Hematopoietic multipotent progenitor cell treated with erythropoietin and hydrocortisone succinate and interleukin-3 and kit ligand, for 4 days (in vitro differentiated cells): Measurements from ENCODE around the gene PREX1.

ENCODE experiments used
- DNase-seq: peaks from one replicate; pipeline ENCODE4 v3.0.0-alpha.2; 2015

The PREX1 gene

DNA sequence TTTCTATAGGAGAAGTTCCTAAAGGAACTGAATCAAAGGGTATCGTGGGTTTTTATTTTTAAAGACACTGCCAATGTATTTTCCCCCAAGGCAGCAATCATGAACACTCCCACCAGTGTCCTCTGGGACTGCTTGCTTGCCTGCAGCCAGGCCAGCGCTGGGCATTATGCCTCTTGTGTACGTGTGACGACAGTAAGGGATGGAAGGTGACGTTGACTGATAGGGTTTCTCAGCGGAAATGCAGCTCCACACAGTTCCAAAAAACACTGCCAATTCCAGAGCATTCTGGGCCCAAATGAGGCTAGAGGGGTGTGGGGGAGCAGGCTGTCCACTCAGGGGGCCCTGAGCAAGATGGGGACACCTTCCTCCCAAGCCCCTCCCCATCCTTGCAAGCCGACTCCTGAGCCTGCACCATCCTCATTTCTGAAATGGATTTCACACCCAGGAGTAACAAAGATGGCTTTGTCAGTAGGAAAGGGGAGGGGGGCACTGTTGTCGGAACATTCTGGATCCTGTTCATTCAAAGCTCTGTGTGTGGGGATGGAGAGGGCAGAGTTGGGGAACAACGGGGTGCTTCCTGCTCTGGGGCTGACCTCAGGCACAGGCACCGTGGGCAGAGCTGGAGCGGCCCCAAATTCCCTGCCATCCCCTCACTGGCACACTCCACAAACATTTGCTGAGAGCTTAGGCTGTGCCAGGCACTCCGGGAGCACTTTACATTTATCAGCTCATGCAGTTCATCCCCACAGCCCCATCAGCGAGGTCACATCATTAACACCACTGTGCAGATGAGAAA, 20.0 kb downstream of the PREX1 start:
- DNase-seq: no peak

DNA sequence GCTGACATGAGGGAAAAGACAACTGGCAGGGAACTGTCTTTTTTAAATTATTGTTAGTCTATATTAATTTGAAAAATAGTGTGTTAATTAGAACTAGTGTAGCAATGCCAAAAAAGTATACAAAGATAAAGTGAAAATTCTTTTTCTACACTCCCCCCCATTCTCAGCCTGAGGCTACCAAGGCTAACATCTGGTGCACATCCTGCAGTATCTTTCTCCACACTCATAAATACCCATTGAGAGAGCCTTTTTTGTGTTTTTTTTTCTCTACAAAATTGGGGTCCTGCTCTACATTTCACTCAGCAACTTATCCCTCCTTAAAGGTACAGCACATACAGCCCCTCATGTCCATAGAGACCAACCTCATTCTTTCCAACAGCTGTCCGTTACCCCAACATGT, 20.7 kb downstream of the PREX1 start:
- no peak for DNase-seq

DNA sequence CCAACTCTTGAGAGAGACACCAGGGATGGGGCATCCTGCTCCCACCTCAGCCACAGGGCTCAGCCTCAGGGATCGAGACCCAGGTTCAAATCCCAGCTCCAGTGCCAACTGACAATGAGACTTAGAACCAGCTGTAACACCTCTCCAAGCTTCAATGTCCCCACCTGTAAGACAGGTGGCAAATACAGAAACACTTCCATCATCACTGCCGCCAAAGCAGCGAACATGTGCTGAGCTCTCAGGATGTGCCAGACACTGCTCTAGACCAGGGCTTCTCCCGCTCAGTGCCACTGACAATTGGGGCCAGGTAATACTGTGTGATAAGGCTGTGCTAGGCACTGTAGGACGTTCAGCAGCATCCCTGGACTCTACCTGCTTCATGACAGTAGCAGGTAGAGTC, 22.1 kb downstream of the PREX1 start:
- DNase-seq: no peak

DNA sequence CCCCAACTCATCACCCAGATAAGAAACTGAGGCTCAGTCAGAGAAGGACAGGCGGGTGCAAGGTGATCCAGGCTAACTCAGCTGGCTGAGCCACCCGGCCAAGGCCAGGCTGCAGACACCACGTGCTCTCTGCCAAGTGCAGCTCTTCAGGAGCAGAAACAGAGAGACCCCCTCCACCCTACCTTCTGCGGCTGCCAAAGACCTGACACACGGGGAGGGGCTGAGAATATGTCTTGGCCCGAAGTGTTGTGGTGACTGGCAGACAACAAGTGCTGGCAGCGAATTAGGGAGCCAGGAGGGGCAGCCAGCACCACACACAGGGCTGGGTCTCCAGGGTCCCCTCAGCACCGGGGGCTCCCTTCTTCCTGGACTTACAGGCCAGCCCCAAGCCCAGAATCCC, 22.5 kb downstream of the PREX1 start:
- no peak for DNase-seq

DNA sequence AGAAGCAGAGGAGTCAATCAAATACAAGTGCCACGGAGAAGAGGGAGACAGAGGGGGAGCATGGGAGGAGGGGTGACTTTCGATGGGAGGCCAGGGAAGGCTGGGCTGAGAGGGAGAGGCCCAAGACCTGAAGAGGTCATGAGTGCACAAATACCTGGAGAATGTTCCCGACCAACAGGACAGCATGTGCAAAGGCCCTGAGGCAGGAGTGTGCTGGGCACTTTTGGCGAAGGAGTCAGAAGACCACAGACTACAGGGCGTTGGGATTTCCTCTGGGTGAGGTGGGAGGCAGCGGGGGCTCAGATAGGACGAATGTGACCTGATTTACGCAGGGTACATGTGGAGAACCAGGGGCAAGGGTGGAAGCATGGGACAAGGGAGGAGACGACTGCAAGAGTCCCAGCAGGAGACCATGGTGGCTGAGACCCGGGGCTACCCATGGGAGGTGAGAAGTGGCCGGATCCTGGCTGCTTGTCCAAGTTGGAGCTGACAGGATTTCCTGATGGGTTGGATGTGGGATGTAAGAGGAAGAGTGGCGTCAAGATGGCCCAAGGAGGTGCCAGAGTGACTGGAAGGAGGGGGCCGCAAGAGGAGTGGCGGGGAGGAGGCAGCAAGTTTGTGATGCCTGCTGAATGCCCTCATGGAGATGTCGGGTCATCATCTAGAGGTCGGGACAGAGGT, 23.4 kb downstream of the PREX1 start:
- no peak for DNase-seq

DNA sequence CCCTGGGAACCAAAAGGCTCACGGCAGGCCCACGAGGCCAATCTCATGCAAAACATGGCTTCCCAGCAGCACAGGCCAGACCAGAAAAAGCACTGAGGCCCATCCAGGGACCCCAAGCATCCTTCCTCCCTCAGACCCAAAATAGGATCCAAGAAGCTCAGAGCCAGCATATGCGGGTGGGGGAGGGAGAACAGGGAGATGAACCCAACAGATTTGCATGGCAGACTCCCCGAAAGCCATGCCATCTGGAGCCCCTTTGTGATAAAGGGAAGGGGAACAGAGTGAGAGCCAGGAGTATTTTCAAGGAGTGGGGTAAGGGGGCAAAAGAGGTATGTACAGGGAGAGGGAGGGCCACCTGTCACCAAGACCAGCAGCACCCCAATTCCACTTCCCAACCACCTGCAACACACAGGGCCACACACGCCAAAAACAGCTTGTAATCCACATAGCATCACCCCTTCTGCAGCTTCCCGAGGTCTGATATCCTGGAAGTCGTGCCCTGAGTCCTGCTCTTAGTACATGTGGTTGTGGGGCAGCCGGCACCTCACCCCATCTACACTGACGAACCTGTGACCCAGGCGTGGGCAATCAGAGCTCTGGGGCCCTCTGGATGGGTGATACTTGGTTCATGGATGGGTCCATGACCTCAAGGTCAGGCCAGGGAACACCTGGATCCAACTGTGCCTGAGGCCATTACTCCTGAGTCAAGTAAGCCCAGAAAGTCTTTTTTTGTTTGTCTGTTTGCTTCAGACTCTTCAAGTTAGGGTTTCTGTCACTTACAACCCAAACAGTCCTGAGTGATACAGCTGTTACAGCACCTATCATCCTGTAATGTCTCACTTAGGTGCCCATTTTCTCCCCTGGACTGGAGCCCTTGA, 24.4 kb downstream of the PREX1 start:
- DNase-seq: no peak

DNA sequence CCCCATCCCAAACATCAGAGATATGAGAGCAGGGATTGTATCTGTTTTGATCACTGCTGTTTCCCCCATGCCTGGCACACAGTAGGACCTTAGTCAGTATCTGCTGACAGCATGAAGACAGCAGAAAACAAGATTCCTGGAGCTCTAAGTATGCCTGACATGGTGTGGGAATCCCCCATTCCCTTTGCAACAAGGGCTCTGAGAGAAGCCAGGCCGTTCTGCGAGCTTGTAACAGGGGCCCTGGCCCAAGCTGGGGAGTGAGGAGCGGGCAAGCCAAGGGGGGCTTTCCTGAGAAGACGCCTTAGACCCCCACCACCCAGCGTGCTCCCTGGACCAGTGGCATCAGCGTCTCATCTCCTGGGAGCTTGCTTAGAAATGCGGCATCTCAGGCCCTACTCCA, 25.2 kb downstream of the PREX1 start:
- DNase-seq: no peak

DNA sequence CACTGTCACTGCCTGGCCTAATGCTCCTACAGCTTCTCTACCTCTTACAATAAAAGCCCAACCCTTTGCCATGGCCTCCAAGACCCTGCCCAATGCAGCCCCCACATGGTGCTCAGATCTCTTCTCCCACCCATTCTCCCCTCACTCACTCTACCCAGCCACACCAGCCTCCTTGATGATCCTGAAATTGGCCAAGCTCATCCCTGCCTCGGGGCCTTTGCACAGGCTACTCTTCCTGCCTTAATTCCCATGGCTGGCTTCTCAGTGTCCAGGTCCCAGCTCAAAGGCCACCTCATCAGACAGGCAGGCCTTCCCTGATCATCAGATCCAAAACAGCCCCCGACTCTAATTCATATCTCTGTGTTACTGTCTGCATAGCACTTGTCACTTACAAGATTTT, 25.6 kb downstream of the PREX1 start:
- no peak for DNase-seq

DNA sequence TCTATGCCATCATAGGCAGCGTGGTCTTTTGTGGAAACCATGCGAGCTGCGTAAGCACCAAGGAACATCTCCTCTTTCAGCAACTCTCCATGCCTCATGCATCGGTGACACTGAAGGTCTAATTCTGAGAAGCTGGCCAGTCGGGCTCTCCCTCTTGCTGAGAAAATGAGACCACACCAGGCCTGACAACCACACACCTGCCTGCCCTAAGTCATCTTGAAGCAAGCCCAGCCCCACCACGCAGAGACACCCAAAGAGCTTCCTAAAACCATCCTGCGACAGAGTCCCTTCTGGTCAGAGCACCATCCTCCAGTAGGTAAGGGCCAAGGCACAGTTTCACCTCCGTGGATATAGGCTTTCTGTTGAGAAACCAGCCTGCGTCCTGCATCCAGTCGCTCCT, 26.6 kb downstream of the PREX1 start:
- no peak for DNase-seq

DNA sequence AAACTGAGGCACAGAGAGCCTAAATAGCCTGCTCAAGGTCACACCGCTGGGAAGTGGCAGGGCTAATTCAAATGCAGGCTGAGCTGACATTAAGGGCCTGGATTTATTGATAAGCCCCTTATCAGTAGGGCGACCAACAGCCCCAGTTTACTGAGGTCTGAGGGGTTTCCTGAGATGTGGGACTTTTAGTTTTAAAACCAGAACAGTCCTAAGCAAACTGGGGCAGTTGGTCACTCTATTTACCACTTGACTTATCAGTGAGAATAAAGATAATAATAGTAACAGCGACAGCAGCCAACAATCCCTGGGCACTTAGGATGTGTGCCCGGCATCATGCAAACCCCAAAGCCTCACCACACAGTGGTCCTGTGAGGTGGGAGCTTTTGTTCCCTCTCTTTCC, 27.6 kb downstream of the PREX1 start:
- DNase-seq: peak; percentile 92

DNA sequence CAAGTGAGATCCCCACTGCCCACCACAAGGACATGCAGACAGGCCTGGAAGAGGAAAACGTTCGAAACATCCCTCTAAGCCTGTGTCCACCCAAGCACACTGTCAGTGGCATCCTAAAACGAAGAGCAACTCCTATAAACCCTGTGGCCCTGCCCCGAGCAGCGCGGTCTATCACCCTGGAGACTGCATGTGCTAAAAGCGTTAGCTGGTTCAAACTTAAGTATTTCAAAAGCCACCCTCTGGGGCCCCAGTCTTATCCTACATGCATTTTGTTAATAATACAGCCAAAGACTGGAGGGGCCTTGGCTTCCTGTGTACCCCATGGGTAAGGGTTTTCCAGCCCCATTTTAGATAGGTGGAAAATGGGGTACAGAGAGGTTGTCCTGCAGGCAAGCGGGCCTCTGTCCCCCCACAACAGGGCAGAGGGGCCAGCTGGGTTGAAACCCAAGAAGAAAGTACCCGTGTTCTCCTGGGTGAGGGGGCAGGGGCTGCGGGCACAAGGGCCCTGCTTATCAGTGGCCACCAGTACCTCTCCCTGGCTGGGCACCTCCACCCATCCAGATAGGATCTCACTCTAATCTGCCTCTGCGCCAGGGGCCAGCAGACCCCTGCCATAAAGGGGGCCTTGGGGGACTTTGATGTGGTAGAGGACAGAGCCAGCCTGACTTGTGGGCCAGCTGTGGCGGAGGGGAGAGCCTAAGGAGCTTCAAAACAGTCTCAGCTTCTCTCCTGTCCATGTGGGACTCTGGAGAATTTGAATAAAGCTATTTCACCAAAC, 28.3 kb downstream of the PREX1 start:
- peak; percentile 85 for DNase-seq

DNA sequence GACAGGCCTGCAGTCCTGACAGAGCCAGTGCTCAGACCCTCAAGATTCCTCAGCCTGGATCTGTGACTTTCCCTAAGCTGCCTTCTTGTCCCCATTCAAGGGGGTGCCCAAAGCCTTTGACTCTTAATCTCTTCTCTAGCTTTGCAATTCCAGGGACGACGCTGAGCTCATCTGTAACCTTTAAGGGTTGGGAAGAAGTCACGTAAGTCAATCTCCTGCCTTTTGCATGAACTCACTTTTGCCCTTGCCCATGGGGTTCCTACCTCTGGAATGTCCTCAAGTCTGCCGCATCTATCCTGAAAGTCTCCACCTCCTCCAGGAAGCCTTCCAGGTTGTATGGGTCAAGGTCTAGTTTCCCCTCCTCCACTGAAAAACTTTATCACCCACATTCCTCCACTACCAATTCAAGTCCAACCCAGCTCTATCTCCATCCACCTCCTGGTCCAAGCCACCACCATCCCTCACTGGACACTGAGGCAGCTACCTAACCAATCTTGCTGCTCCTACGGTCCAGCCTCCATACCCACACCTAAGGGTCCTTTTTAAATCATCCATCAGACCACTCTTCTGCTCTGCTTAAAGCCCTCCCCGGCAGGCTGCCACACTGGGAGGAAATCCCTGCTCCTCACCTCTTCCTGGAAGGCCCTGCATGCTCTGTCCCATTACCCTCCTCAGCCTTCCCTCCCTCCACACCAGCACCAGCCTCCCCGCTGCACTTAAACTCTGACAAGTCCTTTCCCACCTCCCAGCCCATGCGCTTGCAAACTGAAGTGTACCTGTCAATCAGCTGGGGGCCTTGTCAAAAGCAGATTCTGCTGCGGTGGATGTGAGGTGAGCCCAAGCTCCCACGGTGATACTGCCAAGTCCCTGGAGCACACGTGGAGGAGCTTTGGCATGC, 29.7 kb downstream of the PREX1 start:
- DNase-seq: no peak

DNA sequence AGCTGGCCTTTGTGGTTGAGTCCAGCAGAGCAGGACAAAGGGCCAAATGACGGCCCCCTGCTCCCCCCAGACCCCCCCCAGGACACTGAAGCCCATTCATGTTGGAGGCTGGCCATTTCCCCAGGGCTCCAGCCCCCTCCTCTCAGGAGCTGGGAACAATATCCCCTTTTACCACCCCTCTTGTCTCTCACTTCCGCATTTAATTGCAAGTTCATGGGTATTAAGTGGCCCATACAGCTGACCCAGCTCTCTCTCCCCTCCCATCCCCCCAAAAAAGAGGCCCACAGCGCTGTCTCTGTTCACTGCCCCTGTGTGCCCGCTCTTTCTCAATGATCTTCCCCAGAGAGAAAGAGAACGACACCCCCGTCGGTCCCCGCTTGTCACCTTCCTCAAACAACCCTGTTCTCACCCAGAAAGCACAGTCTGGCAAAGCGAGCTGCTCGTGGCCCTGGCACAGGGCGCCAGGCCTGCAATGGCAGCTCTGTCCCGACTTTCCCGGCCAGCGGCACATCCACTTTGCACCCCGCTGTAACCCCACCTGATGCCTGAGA, 30.4 kb downstream of the PREX1 start:
- DNase-seq: peak; percentile 57

DNA sequence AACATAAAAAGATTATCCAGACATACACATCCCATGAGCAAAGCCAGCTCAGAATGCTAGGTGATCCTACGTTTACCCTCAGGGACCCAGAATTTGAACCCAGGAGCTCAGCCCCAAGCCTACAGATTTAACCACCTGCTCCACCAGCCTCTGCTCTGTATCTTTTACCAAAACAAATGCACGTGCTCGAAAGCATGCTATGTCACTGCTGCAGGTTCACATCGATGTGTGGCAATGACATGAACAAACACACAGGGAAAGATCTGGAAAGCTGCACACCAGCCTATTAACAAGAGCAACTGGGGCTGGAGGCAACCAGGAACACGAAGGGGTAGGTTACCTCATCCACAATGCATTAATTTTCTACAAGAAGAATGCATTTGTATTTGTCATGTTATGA, 32.1 kb downstream of the PREX1 start:
- no peak for DNase-seq

DNA sequence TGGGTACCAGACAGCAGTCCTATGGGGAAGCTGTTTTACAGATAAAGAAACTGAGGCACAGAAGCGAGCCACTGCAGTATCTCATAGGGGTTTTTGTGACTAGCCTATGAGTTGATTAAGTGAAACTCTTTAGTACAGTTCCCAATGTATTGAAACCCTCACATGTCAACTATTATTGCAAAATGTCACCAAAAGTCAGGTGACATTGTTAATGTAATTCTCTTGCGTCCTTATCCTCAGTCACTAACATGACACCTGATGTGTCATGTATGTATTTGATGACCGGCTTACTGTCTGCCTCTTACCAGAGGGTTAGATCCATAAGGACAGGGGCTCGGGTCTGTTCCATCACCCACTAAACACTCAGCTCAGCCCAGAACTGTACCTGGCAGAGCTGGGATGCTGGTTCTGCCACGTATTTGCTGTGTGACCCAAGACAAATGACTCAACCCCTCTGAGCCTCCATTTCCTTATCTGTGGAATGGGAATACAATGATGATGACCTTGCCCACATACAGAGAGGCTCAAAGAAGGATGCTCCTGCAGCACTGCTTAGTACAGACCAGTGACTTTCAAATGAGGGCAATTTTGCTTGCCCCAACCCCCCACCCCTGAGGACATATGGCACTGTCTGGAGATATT, 32.9 kb downstream of the PREX1 start:
- DNase-seq: no peak

DNA sequence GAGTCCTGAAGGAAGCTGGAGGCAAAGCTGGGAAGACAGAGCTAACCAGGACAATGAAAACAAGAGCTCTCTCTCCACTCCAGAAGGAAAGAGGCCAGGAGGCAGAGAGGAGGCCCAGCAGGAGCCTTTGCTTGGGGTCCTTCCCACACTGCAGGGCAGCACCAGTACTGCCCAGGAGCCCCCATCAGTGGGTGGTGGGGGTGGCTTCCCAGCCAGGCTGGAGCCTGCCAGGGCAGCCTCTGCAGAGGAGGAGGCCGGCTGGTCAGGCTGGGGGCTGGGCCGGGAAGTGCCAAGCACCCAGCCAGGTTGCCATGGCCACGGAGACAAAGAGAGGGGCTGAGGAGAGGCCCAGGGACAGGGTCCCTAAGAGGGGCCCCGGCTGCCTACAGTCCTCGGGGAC, 33.4 kb downstream of the PREX1 start:
- no peak for DNase-seq

DNA sequence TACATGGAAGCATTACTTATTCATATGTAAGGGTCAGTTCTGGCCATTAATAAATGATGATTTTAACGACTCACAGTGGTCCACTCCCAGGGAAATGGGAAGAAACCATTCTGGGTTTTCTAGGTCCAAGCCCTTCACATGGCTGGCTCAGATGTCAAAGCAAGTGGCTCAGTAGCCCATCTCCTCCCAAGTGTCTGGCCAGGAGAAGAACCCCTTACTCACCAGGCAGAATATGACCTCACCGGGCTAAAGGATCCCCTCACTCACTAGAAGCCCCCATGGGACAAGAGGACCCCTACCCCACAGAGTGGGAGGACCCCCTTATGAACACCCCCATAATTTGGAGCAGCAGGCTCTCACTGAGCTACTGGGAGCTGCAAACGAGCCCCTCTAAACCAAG, 34.0 kb downstream of the PREX1 start:
- no peak for DNase-seq

DNA sequence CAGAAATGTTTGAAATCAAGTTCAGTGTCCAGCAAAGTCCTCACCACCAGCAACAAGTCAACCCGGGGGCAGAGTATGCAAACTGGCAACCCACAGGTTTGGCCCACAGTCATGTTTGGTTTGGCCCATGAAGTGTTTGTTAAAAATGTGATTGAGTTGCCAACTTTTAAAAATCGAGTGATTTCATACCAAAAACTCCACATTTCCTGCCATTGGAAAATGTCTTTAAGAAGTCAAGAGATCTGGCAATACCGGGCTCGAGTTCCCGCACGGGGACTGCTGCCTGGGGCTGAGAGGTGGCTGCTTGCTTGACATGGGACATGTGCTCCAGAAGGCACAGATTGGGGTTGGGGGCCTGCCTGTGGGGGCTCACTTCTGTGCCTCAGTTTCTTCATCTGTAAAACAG, 36.1 kb downstream of the PREX1 start:
- no peak for DNase-seq

DNA sequence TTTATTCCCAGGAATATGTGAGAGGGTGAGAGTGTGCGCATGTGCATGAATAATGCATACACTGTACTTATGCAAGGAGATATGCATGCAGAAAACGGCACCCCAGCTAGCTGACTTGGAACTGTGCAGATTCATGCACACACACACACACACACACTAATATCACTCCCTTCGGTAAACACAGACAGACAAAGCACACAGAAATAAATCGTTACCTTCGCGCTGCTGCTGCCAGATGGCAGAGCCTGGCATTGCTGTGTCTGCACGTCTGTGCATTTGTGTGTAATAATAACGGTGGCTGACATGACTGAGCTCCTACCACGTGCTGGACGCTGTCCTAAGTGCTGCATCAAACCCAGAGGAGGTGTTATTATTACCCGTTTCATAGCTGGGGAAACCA, 36.8 kb downstream of the PREX1 start:
- peak; percentile 79 for DNase-seq

DNA sequence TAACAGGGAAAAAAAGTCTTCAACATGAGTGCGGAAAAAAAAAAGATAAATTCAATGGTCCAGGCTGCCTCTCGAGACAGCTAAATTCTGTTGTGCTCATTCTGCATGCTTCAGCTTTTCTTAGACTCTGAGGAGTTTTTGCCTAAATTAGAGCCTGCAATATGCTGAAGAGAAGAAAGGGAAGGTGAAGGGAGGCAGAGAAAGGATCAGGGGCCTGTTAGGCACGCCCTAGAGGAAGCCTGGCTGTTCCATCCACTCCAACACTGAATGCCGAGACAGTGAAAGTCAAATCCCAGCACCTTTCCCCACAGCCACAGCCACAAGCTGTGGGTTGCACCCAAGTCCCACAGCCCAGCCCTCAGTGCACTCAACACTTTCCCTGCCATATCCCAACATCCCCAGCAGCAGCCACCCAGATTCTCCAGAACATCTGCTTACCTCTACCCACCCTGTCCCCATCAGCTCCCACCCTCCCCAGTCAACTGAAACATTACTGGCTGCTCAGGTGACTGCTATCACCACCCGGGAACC, 37.3 kb downstream of the PREX1 start:
- no peak for DNase-seq
